GM12891 (cell line): Measurements from ENCODE around the gene ZCCHC4.

Experiments used
- PAX5 ChIP-seq: IDR thresholded peaks from 2 replicates; pipeline ENCODE4 v1.6.1; 2011; ENCODE audit warnings: low read length, moderate library complexity, mild to moderate bottlenecking; ENCODE audit not compliant: insufficient read depth, severe bottlenecking
- POLR2A ChIP-seq: IDR thresholded peaks from 2 replicates; pipeline ENCODE4 v1.6.1; 2011; ENCODE audit warnings: low read depth, low read length, control low read depth
- POLR2AphosphoS5 ChIP-seq: IDR thresholded peaks from 2 replicates; pipeline ENCODE4 v1.6.1; 2011; ENCODE audit warnings: low read depth, low read length, control low read depth
- SPI1 ChIP-seq: IDR thresholded peaks from 2 replicates; pipeline ENCODE4 v1.6.1; 2011; ENCODE audit warnings: low read depth, low read length, control low read depth
- TAF1 ChIP-seq: IDR thresholded peaks from 2 replicates; pipeline ENCODE4 v1.6.1; 2011; ENCODE audit warnings: low read depth, low read length, control low read depth

DNA sequence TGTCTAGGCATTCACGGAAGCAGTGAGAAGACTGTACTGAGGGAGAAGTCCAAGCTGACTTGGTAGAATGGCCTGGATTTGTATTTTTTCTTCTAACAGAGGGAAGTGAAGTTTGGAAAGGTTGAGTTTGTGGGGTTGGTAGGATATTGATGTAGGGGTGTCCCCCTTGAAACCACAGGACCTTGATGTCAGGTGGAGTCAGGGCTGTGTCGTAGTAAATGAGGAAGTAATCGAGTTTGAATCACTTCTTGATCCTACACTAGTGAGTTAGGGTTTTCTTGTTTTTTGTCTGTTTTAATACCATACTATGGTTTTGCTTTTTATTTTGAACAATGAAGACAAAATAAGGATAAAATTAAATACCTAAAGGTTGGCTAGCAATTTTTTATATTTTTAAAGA lies 34.3 kb downstream of the ZCCHC4 start:
- TF ChIP-seq POLR2AphosphoS5, result no peak
- TF ChIP-seq POLR2A, result no peak
- no peak for TF ChIP-seq SPI1
- TF ChIP-seq TAF1, result no peak
- TF ChIP-seq PAX5, result no peak
